NCI-H1048 (cell line): ENCODE results near the gene EPAS1.

Source experiments
- DNase-seq: peaks from one replicate; lab custom pipeline; 2025; lab: John Stamatoyannopoulos, UW

The EPAS1 gene

DNA sequence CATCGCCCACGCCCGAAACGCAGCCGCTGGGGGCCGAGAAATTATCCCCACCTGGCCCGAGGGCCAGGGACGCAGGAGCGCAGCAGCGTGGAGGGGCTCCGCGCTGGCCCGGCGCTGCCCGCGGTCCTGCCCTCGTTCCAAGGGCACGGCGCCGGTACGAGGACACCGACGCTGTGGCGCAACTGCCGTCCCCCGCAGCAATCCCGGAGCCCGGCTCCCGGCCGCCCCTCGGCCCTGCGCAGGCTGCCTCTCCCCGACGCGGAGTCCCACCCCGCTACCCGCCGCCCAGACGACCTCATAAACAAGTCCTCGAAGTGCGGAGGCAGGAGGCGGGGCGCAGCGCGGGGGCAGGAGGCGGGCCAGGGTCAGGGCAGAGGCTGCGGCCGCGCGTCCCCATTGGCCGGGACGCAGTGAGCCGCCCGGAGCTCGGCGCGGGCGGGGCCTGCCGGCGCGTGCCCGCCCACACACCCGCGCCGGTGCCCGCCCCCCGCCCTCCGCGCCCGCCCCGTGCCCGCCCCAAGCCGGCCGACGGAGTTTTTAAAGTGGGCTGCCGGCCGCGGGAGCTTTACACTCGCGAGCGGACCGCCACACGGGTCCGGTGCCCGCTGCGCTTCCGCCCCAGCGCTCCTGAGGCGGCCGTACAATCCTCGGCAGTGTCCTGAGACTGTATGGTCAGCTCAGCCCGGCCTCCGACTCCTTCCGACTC, at the start of gene EPAS1:
Gene EPAS1 (plus strand): TSS at position 568 of the 706 bp plus-strand sequence. CDS start 505 bp downstream, outside the sequence.
- DNase-seq = peak; percentile 27

GRCh38 chr2:46248171-46248570, 49.0 kb upstream of the EPAS1 start:
- DNase-seq = no peak

GRCh38 chr2:46249654-46250053, 47.6 kb upstream of the EPAS1 start:
- DNase-seq = no peak

DNA sequence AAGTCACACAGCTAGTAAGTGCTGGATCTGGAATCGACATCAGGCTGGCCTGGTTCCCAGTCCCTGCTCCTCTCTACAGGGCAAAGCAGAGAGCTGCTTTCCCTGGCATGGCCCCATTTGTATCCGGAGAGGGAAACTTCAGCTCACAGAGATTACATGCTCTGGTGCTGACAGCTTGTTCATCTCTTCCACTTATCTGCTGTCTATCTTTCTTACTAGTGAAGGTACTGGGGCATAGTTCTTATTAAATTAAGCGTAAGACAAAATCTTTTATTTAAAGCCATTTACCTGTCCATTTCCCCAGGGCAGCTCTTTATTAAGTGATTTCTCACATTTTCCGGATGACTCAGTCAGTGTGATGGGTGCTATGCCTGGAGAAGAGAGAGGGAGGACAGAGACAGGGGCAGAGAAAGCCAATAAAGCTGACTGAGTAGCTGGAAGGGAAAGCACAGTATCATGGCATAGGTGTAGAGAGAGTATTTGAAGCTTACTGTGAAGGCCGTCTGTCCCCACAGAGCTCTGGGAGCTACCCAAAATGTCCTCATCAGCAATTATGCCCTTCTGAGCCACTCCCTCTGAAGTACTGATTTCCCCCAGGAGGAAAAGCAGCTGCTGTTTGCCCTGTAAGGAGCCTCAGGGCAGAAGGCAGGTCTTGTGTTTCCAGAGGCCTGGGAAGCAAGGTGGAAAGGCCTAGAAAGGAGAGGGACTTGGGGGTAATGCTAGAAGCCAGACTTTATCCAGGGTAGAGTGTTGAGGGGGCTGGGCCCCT, 44.1 kb upstream of the EPAS1 start:
- DNase-seq = no peak

GRCh38 chr2:46254474-46254873, 42.7 kb upstream of the EPAS1 start:
- DNase-seq = no peak

GRCh38 chr2:46256563-46257142, 40.6 kb upstream of the EPAS1 start:
- no peak for DNase-seq

GRCh38 chr2:46257476-46257875, 39.7 kb upstream of the EPAS1 start:
- no peak for DNase-seq

DNA sequence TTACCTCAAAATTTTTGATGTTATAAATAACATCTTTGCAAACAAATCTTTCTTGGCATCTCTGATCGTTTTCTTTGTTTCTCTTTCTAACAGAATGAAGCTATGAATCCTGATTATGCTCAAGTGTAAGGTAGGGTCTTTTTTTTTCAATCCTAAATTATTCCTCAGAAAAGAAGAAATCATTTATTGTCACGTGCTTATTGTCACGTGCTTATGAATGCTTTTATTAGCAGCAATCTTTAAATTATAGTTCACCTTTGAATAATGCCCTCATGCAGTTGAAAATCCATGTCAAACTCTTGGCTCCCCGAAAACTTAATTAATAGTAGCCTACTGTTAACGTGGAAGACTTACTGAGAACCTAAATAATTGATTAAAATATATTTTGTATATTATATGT, 39.2 kb upstream of the EPAS1 start:
- no peak for DNase-seq

- no peak for DNase-seq
These were observed 38.0 kb upstream of the EPAS1 start for GRCh38 chr2:46258937-46259776.

DNA sequence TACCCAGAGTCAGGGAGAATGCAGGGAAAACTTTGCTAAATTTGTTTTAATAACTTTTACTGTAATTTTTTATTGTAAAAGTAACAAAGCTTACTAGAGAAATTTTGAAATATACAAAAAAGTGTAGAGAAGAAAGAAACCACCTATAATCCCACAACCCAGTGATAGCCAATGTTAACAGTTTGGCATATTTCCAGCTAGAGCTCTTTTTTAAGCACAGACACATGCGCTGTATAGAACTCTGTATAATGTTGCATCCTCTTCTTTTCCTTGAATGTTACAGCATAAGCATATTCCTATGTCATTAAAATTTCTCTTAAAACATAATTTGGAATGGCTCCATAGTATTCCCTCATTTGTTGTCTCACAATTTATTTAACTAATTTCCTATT, 37.4 kb upstream of the EPAS1 start:
- no peak for DNase-seq

- DNase-seq = no peak
These were observed 36.9 kb upstream of the EPAS1 start for GRCh38 chr2:46260305-46260704.

DNA sequence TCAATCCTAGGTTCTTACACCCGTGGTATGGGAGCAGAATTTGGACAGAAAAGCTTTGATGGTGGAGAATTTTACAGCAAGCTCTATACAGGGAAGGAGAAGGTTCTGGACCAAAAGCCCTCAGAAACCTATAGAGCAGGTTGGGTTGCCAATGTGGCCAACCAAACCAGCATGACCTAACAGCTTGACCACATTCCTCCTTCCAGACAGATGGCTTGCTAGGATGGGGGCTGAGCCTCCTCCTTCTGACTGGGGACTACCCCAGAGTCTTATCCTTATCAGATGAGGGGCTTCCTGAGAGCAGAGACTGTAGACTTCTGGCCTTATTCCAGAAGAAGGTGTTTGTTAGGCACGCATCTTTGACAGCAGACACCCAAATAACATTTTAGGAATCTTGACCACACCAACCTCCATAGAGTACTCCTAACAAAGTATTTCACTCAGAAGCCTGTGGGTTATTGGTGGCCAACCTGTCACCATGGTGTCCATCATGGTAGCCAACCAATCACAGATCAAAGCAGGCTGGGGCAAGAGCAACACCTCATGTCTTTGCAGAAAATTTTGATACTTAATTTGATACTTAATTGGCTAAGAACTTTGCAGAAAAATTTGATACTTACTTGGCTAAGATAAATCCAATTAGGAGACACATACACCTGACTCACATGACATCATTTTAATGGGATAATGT, 34.8 kb upstream of the EPAS1 start:
- DNase-seq = no peak

DNA sequence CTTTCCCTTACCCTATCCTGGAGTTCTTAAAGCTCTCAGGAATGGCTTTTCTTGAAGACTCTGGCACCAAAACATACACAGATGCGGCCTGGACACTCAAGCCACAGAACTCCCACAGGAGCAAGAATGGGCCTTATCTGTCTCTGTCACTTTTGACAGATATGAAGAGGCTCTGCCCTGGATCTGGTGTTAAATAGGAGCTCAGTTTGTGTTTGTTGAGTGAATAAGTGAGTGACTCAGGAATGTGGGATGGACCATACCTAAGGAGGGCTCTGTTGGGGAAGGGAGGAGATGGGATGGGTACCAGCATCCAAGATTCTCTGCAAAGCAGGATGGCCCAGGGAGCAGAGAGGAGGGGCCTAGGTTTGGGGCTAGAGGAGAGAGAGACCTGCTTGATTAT, 33.9 kb upstream of the EPAS1 start:
- DNase-seq = no peak

DNA sequence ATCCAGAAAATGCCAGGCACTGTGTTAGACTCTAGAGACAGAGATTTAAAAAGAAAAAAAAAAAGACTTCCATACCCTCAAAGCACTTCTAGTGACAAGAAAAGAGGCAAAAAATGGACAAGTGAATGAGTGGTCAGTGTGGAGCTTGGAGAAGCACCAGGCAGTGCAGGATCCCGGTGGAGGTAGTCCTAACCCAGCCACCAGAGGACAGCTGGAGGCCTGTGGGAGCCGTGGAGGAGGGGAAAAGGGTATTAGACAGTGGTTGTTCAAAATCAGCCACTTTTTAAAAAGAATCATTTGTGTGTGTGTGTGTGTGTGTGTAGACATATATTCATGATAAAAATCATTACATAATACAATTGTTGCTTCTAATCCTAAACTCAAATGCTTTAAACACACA, 32.8 kb upstream of the EPAS1 start:
- DNase-seq = no peak

GRCh38 chr2:46266134-46266533, 31.1 kb upstream of the EPAS1 start:
- DNase-seq = no peak

- DNase-seq = no peak
These were observed 29.6 kb upstream of the EPAS1 start for GRCh38 chr2:46267616-46268015.

- no peak for DNase-seq
These were observed 29.0 kb upstream of the EPAS1 start for GRCh38 chr2:46268196-46268595.

- no peak for DNase-seq
These were observed 28.2 kb upstream of the EPAS1 start for GRCh38 chr2:46269001-46269400.

- DNase-seq = no peak
These were observed 27.5 kb upstream of the EPAS1 start for GRCh38 chr2:46269544-46270273.

GRCh38 chr2:46270384-46270783, 26.8 kb upstream of the EPAS1 start:
- DNase-seq = no peak
